Measurements from ENCODE around the gene GP1BB.

GP1BB gene

DNA sequence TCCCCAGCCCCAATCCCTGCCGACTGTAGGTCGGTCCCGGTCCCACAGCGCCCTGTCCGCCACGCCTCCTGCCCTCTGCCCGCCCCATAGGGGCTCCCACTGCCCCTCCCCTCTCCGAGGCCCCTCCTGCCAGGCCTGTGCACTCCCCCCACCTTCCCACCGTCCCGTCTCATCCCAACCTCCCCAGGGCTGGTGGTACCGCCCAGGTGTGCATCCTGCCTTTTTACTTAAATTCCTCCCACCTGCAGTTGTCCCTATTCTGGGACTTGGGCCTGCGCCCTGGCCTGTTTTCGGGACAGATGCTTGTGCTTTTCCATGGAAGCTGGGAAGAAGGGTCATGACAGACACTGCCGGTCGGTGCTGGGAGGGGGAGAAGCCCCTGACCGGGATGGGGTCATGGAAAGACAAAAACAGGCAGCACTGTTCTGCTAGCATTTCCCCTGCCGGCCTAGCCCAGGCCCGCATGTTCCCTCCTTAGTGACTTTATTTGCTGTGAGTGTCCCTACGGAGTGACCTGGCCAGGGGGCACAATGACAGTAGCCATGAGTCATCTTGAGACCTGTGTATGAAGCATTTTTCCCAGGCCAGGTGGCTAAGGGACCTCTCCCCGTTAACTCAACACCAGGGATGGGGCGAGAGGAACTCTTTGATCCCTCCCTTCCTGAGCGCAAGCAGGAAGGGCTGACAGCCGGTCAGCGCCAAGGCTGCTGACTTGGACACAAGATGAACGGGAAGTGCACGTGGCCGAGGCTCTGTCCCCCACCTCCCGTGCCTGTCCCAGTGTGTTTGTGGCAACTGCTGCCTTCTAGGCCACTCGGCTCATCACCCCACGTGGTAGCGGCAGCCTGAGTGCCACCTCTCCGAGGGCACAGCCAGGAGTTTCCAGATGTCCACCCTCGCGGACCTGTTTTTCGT lies 44.3 kb downstream of the GP1BB start:
- DNase-seq, result no peak

GRCh38 chr22:19769393-19769715 lies 46.0 kb downstream of the GP1BB start:
- no peak for DNase-seq

GRCh38 chr22:19770349-19771220 lies 47.2 kb downstream of the GP1BB start:
- DNase-seq, result no peak

GRCh38 chr22:19772422-19772672 lies 49.0 kb downstream of the GP1BB start:
- DNase-seq, result no peak

DNA sequence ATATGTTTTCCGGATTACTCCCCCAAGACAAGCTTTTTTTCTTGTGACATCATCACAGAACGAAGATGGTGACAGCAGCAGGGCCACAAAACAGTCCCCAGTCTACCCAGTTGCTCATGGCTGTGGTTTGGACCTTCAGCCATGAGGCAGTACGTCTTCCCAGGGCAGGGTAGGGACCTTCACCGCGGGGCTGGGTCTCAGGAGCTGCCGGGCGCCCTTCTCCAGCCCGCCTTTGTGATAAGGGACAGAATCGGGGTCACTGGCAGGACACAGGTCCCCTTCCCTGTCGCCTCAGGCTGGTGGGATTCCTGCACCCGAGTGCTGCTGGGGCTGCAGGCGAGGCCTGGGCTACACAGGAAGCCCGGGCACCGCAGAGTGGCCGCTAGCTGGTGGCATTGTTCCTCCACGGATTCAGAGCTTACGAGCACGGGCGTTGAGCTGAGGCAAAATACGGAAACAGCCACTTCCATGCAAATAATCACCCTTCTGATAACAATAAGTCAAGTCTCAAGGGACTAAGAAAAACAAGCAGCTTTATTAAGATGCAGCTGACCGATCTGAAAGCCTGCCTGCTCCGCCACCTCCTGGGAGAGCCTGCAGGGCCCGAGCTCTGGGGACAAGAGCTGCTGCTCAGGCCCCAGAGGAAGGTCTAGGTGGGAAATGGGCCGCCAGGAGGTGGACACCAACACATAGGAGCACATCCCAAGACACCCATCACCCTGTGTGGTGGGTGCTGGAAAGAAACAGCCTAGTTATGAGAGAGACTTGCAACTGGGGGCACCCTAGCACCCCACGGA lies 49.5 kb downstream of the GP1BB start:
- no peak for DNase-seq

DNA sequence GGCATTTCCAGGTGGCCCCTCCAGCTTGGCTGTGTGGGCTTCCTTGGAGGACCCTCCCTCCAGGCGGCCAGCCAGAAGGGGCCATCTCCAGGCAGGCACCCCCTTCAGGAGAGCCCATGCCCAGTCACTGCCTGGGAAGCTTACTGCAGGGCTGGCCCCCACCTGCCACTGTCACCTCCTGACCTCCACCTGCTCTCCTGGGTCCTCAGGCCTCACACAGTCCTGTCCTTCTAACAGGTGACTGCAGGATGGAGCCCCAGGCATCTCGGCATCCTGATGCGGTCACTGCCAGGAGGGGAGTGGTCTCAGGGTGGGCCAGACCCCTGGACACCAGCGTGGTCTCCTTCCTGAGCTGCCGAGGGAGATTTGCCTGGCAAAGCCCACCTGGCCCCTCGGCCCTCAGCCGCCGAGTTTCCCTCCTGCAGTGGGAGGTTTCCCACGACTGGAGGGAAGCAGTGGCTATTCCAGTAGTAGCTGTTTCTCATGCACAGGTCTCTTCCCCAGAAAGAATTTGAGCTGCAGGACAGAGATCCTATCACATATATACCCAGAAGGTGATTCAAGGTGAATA lies 50.2 kb downstream of the GP1BB start:
- no peak for DNase-seq
